ENCODE results near the gene CCR7. TPM values are rescaled to one million over a fixed set of nuclear protein-coding genes. Genes with fewer than 3 reads are reported as not detected.

The CCR7 gene
- total and polyA plus RNA-seq, 2 of the 4 experiments (the other 2 are of a cell fraction) = 0.14 to 0.36 TPM

DNA sequence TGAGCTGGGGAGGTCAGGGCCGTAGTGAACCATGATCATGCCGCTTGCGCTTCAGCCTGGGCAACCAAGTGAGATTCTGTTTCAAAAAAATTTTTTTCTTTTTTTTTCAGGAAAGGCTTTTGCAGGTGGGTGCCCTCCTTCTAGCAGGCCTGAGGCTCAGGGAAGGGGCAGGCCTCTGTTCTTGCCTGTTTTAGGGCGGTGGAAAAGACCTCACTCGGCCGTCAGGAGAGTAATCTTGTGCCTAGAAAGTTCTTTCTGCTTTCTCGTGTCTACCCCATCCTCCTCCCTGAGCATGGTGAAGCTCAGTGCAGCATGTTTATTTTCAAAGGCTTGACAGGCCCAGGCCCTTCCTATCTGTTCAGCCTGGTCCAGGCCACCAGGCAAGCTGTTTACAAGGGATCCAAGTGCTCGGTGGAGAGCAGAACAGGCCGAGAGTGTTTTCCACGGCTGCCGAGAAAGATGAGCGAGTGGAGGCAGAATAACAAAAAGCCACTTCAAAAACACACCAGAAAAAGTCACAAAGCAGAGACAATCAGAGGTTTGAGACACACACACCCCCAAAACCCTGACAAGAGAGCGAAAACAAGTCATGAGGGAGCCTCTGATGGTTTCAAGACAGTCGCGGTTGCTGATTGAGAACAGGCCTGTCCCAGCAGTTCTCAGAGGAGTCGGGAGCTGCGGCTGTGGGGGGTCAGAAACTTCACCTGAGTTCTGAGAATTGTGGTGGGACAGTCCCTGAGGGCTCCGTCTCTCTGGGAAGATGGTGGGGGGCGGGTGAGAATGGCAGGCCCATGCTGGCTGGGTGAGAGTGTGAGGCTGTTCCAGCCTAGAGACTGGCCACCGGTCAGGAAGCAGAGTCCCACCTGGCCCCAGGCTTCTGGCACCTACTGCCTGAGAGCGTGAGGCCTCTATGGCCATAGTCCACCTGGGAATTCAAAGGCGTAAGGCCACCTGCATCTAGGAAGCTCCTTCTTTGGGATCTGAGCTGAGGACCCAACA is 37.5 kb upstream of the CCR7 start (continued):
- TF ChIP-seq MAZ (IDR thresholded peaks at IDR 0.05; ENCODE audit: borderline replicate concordance, low read depth, low read length) = no peak
- TF ChIP-seq MXI1 (IDR thresholded peaks at IDR 0.05; ENCODE audit: borderline replicate concordance, low read depth, low read length) = no peak

DNA sequence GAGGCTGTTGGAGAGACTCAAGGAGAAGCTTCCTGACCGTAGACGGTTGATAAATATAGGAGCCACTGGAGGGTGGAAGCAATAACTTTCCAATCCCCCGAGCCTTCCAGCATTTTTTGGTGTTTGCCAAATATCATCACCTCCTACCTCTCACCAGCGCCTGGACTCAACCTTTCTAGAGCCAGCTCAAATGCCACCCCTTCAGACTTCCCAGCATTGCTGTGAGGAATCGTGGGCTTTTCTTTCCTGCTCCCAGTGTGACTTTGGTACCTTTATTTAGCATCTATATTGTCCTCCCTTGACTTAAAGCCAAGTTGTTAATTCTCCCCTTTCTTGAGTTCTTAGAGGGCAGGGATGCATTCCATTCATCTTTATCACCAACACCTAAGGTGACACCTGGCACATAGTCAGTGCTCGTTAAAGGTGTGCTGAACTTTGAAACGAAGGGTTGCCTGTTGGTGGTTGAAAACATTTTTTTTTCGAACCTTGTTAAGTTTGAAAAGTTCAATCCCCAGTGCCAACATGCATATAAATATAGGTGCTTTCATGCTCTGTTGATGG is 35.3 kb upstream of the CCR7 start:
- H3K79me1 ChIP-seq (ENCODE audit: low read depth in 1 of 2, low read length in 2 of 2) = no peaks in the 10 kb centered on the region
- no peak overlapping the region for H4K5ac ChIP-seq (ENCODE audit: low read depth, low read length)
- no peak overlapping the region for H3K4me3 ChIP-seq (ENCODE audit: insufficient read depth, low read depth, low read length)
- ChIA-PET CTCF (no interaction called here), POLR2A (ENCODE audit: unreplicated experiment) (no interaction called here)
- in situ Hi-C loops (cut with MboI; ENCODE audit: low sequenced_read_pairs) = no loop called here
- H3K56ac ChIP-seq (ENCODE audit: extremely low read depth, insufficient read depth, low read length) = no peak overlapping the region
- no peak overlapping the region for H2BK5ac ChIP-seq (ENCODE audit: low read depth, low read length, poor library complexity, severe bottlenecking)
- TF ChIP-seq MXI1 (IDR thresholded peaks at IDR 0.05; ENCODE audit: borderline replicate concordance, low read depth, low read length) = no peak
- no peak overlapping the region for H2BK120ac ChIP-seq (ENCODE audit: low read depth, low read length)
- no peak overlapping the region for H2BK15ac ChIP-seq (ENCODE audit: low read depth, low read length)
- no peaks in the 10 kb centered on the region for H3K9me1 ChIP-seq (ENCODE audit: insufficient read depth, low read length)
- no peak overlapping the region for H3K18ac ChIP-seq (ENCODE audit: low read depth, low read length)
- ATAC-seq (ENCODE audit: low read depth) = no peak
- no peak overlapping the region for H3K4me2 ChIP-seq (ENCODE audit: low read depth, low read length)
- no peak overlapping the region for H2BK20ac ChIP-seq (ENCODE audit: low read depth, low read length)
- H4K8ac ChIP-seq (ENCODE audit: low read depth in 2 of 2, low read length in 2 of 2) = no peak overlapping the region
- no peaks in the 10 kb centered on the region for H3K9me3 ChIP-seq (ENCODE audit: control insufficient read depth, insufficient read depth, low read length)
- DNase-seq = no peak
- H3K14ac ChIP-seq (replicated peaks; ENCODE audit: low read depth, low read length) = no peak overlapping the region
- intact Hi-C loops (cut with micrococcal nuclease) = no loop called here
- H4K91ac ChIP-seq (ENCODE audit: insufficient read depth, low read depth, low read length) = no peak overlapping the region
- H3K23ac ChIP-seq (ENCODE audit: low read depth, low read length) = no peak overlapping the region
- H4K20me1 ChIP-seq (ENCODE audit: insufficient read depth, low read length) = no peaks in the 10 kb centered on the region
- no CpG with 5 or more reads among the region's 8 CpGs for WGBS, 2 experiments (ENCODE audit: extremely low coverage in 2 of 2, insufficient read length in 1 of 2)
- H3K4ac ChIP-seq (ENCODE audit: low read depth, low read length) = no peak overlapping the region
- no peak overlapping the region for H2AFZ ChIP-seq (replicated peaks; ENCODE audit: low read length, poor library complexity)
- no peak overlapping the region for H3K9ac ChIP-seq (ENCODE audit: low read depth, low read length)
- H3K27ac ChIP-seq (ENCODE audit: insufficient read depth, low read length) = no peak overlapping the region
- no peaks in the 10 kb centered on the region for H3K36me3 ChIP-seq (ENCODE audit: control insufficient read depth, insufficient read depth, low read length)
- H3K27me3 ChIP-seq (ENCODE audit: control insufficient read depth, insufficient read depth, low read length) = peaks cover 26% of the 10 kb centered on the region
- no TSS peak for BruUV-seq (replicated peaks)
- H3K4me1 ChIP-seq (ENCODE audit: control insufficient read depth, insufficient read depth, low read length) = no peaks in the 10 kb centered on the region
- no peak overlapping the region for H2AK9ac ChIP-seq (replicated peaks; ENCODE audit: low read depth, low read length, poor library complexity)
- dilution Hi-C loops (cut with HindIII; ENCODE audit: low sequenced_read_pairs, unreplicated experiment) = no loop called here
- H2AK5ac ChIP-seq (ENCODE audit: low read depth, low read length) = no peak overlapping the region

Data from IMR-90 (cell line).